Astrocyte of the cerebellum (primary cell): Measurements from ENCODE around the gene SCAPER.
"Not testable (repeated sequence)": the region's sequence is repeated elsewhere in the genome, so short reads cannot be mapped to it uniquely, and the experiment has no call there.

ENCODE experiments used
- DNase-seq: peaks from one replicate; pipeline ENCODE4 v3.0.0-alpha.2; 2011; ENCODE audit warnings: low read depth
- H3K4me3 ChIP-seq: 2 replicates; pipeline ENCODE4 v1.5.1; 2011; ENCODE audit warnings: mild to moderate bottlenecking, low read depth, low read length, moderate library complexity
- in situ Hi-C: cut with HindIII; loops from 2 replicates; pipeline ENCODE4 v1.10.0; 2017; ENCODE audit warnings: low sequenced_read_pairs
- TF ChIP-seq, protein P1 (sequence below): IDR thresholded peaks from 2 replicates; pipeline ENCODE4 v1.5.1; 2012; ENCODE audit warnings: low read length, low read depth, moderate library complexity, mild to moderate bottlenecking; ENCODE audit errors: missing control alignments

Gene SCAPER

DNA sequence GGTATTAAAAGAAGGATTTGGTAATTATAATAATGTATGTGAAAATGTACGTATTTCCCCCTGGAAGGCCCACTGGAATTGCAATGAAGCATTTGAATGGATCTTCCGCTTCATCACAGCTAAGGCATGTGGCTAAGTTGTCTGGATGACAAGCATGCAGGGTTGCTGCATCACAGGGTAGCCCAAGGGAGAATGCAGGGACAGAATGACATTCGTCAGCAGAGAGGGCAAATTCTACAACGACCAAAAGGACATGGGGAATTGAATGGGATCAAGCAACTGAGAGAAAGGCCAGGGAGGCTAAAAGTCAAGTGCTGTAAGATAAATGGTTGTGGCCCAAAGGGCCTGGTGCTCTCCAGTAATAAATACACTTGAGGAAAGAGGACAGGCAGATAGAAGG, 473.2 kb downstream of the SCAPER start:
- H3K4me3 ChIP-seq: no peak overlapping the region
- in situ Hi-C loops: no loop called here
- no peak for DNase-seq
- TF ChIP-seq, protein P1, sequence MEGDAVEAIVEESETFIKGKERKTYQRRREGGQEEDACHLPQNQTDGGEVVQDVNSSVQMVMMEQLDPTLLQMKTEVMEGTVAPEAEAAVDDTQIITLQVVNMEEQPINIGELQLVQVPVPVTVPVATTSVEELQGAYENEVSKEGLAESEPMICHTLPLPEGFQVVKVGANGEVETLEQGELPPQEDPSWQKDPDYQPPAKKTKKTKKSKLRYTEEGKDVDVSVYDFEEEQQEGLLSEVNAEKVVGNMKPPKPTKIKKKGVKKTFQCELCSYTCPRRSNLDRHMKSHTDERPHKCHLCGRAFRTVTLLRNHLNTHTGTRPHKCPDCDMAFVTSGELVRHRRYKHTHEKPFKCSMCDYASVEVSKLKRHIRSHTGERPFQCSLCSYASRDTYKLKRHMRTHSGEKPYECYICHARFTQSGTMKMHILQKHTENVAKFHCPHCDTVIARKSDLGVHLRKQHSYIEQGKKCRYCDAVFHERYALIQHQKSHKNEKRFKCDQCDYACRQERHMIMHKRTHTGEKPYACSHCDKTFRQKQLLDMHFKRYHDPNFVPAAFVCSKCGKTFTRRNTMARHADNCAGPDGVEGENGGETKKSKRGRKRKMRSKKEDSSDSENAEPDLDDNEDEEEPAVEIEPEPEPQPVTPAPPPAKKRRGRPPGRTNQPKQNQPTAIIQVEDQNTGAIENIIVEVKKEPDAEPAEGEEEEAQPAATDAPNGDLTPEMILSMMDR: no peak

DNA sequence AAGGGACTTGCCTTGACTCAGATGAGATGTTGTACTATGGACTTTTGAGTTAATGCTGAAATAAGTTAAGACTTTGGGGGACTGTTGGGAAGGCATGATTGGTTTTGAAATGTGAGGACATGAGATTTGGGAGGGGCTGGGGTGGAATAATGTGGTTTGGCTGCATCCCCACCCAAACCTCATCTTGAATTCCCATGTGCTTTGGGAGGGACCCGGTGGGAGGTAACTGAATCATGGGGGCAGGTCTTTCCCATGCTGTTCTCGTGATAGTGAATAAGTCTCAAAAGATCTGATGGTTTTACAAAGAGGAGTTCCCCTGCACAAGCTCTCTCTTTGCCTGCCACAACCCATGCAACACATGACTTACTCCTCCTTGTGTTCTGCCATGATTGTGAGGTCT, 474.4 kb downstream of the SCAPER start:
- H3K4me3 ChIP-seq, in situ Hi-C loops, DNase-seq: not testable (repeated sequence)

DNA sequence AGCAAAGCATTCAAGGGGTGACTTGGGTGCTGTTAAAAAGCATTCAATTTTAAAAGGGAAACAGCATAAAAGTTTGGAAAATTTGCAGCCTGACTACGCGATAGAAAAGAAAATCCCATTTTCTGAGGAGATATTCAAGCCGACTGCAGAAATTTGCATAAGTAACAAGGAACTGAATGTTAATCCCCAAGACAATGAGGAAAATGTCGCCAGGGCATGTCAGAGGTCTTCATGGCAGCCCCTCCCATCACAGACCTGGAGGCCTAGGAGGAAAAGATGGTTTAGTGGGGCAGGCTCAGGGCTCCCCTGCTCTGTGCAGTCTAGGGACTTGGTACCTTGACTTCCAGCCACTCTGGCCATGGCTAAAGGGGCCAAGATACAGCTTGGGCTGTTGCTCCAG, 475.5 kb downstream of the SCAPER start:
- no peak for DNase-seq
- no peak overlapping the region for H3K4me3 ChIP-seq
- TF ChIP-seq, protein P1: no peak
- in situ Hi-C loops: no loop called here

DNA sequence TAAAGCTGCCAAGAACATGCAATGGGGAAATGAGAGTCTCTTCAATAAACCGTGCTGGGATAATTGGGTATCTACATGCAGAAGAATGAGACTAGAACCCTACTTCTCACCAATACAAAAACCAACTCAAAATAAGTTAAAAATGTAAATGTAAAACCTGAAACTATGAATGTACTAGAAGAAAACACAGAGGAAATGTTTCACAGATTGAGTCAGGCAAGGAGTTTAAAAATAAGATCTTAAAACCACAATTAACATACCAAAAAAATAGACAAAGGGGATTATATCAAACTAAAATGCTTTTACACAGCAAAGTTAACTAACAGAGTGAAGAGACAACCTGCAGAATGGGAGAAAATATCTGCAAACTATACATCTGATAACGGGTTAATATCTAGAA, 478.2 kb downstream of the SCAPER start:
- TF ChIP-seq, protein P1: no peak
- in situ Hi-C loops: no loop called here
- DNase-seq: no peak
- H3K4me3 ChIP-seq: no peak overlapping the region

DNA sequence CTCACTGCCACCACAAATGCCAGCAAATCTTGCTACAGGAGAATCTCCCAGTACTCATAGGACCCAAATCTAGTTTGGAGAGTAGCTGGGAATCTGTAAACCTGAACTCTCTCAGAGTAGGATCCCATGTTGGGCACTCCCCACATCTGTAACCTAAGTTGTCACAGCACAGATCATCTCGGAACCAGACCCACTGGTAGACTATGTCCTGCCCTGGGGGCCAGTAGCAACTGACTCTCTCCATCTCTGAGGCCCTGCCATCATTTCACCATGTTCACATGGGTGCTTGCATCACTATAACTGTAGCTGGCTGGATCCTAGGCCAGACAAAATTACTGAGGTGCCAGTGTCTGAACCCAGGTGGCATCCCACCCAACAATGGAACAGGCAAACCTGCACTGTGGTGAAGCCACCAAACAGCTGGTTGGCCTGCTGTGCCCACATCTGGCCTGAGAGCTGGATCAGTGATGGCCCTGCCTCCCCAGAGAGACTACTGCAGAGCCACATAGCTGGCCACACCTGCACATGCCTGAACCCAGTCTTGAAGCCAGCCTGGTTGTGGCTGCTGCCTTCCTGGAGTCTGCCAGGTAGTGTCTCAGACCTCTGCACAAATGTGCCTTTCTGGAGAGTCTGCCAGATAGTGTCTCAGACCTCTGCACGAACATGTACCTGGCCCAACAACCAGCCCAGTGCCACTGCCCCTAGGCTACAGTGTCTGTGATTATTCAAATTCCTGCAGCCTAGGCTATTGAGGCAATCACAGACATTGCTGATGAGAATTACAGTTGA, 486.6 kb downstream of the SCAPER start:
- no peak for DNase-seq
- in situ Hi-C loops: no loop called here
- TF ChIP-seq, protein P1: no peak
- no peak overlapping the region for H3K4me3 ChIP-seq

DNA sequence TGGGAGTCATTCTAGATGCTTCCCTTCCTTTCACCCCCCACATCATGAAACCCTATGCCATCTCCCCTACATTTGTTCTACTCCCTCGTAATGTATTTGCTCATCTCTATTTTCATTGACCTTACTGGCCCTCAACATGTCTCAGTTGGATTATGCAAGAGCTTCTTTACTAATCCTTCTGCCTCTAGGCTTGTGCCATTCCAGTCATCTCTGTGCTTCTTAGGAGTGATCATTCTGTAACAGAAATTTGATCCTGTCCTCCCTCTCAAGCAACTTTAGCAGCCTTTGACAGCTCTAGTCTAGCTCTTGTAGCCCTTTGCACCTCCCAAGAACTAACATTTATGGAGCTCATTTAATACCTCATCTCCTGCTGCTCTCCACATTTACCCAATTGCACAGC, 503.9 kb downstream of the SCAPER start:
- no peak overlapping the region for H3K4me3 ChIP-seq
- in situ Hi-C loops: no loop called here
- DNase-seq: no peak
- TF ChIP-seq, protein P1: no peak

DNA sequence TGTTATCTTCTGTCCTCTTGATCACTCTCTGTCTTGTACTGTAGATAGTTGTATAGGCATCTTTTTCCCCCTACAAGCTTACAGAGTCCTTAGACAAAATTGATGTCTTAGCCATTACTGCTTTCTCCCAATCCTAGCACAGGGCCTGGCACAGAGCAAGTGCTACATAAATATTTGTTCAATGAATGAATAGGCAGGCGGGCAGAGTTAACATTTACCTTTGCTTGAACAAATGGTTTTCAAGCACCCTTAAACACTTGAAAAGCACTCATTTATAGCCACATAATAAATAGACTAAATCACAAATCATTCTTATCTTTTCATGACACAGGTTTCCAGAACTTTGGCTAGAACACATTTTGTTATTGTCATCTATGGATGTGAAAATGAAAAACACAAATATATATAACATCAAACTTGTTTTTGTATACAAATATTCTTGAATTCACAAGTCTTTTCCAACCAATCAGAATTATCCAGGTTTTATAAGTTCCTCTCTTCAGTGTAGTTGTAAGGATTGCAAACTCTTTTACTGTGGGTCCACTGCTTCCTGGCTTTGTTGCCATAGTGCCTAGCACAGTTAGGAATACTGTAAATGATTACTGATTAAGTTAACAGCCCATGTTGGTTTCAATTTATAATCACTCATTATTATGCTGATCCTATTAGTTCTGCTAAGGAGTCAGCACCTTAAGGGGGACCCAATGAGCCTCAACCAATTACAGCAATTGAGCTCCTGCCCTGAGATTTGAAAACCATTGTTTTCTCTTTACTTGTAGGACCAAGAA, 506.6 kb downstream of the SCAPER start:
- H3K4me3 ChIP-seq: no peak overlapping the region
- DNase-seq: no peak
- TF ChIP-seq, protein P1: no peak
- in situ Hi-C loops: no loop called here
